Retinal pigment epithelial cell (primary cell): ENCODE data around the gene NT5DC2.
A peak's percentile ranks its signal among the peaks of the same experiment; 100 is the strongest.

Experiments used
- DNase-seq: peaks from one replicate; pipeline ENCODE4 v3.0.0-alpha.2; 2010; ENCODE audit warnings: low read depth
- H3K4me3 ChIP-seq: 2 replicates; pipeline ENCODE4 v1.5.1; 2011; ENCODE audit warnings: mild to moderate bottlenecking, low read length, control low read depth, moderate library complexity
- CTCF ChIP-seq: conservative IDR thresholded peaks from 2 replicates; pipeline ENCODE4 v1.5.1; 2011; ENCODE audit warnings: low read depth, low read length, control low read depth, inconsistent platforms

NT5DC2 gene

GRCh38 chr3:52519445-52520140 is 14.1 kb downstream of the NT5DC2 start:
- no peak for DNase-seq
- no peak for TF ChIP-seq CTCF
- no peak overlapping the region for H3K4me3 ChIP-seq

- no peak for DNase-seq
- TF ChIP-seq CTCF = no peak
- H3K4me3 ChIP-seq = peak overlapping the region; percentile 27
These were observed 14.8 kb downstream of the NT5DC2 start for GRCh38 chr3:52518723-52519444.

GRCh38 chr3:52517796-52518722 is 15.6 kb downstream of the NT5DC2 start:
- no peak for TF ChIP-seq CTCF
- H3K4me3 ChIP-seq = peak overlapping the region; percentile 24
- no peak for DNase-seq

- no peak for TF ChIP-seq CTCF
These were observed 17.0 kb downstream of the NT5DC2 start for GRCh38 chr3:52516509-52517195.

GRCh38 chr3:52515192-52515591 is 18.5 kb downstream of the NT5DC2 start:
- no peak overlapping the region for H3K4me3 ChIP-seq
- no peak for TF ChIP-seq CTCF
- no peak for DNase-seq

More at GRCh38 chr3:52516509-52517195, 17.0 kb downstream of the NT5DC2 start:
- no peak for DNase-seq
- H3K4me3 ChIP-seq = no peak overlapping the region

- DNase-seq = no peak
- TF ChIP-seq CTCF = no peak
- no peak overlapping the region for H3K4me3 ChIP-seq
These were observed 19.1 kb downstream of the NT5DC2 start for GRCh38 chr3:52514576-52514975.
